Measurements from ENCODE around the gene AKR1B15. TPM values are rescaled to one million over a fixed set of nuclear protein-coding genes. Genes with fewer than 3 reads are reported as not detected.
A peak's percentile ranks its signal among the peaks of the same experiment; 100 is the strongest.

Gene AKR1B15
- total RNA-seq, 3 donors from 2014 or later = 0.33 to 5.6 (median 3.5) TPM

DNA sequence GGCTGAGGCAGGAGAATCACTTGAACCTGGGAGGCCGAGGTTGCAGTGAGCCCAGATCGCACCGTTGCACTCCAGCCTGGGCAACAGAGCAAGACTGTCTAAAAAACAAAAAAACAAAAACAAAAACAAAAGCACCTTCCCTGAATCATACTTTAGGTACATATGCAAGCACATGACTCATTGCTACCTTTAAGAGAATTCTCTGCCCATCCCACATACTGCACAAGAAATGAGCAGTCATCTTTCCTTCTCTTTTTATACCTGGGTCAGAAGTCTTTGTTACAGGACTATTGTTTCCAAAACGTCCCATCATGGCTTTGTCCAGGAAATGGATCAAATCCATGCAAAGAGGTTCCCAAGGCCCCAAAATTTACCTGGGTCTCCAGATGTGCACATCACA, 43.1 kb upstream of the AKR1B15 start:
- no peak overlapping the region for H3K4me3 ChIP-seq
- TF ChIP-seq POLR2AphosphoS5 (IDR thresholded peaks at IDR 0.05) = no peak
- TF ChIP-seq POLR2A (IDR thresholded peaks at IDR 0.05) = no peak
- TF ChIP-seq, protein P1, sequence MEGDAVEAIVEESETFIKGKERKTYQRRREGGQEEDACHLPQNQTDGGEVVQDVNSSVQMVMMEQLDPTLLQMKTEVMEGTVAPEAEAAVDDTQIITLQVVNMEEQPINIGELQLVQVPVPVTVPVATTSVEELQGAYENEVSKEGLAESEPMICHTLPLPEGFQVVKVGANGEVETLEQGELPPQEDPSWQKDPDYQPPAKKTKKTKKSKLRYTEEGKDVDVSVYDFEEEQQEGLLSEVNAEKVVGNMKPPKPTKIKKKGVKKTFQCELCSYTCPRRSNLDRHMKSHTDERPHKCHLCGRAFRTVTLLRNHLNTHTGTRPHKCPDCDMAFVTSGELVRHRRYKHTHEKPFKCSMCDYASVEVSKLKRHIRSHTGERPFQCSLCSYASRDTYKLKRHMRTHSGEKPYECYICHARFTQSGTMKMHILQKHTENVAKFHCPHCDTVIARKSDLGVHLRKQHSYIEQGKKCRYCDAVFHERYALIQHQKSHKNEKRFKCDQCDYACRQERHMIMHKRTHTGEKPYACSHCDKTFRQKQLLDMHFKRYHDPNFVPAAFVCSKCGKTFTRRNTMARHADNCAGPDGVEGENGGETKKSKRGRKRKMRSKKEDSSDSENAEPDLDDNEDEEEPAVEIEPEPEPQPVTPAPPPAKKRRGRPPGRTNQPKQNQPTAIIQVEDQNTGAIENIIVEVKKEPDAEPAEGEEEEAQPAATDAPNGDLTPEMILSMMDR (IDR thresholded peaks at IDR 0.05) = no peak
- no peaks in the 10 kb centered on the region for H3K36me3 ChIP-seq
- H3K27ac ChIP-seq = no peak overlapping the region
- intact Hi-C loops (cut with DNase I; ENCODE audit: low total_unique reads) = no loop called here
- H3K9me3 ChIP-seq = no peaks in the 10 kb centered on the region
- no peak for DNase-seq (ENCODE audit: low spot score in 2 of 2)
- no peaks in the 10 kb centered on the region for H3K4me1 ChIP-seq
- no peaks in the 10 kb centered on the region for H3K27me3 ChIP-seq

DNA sequence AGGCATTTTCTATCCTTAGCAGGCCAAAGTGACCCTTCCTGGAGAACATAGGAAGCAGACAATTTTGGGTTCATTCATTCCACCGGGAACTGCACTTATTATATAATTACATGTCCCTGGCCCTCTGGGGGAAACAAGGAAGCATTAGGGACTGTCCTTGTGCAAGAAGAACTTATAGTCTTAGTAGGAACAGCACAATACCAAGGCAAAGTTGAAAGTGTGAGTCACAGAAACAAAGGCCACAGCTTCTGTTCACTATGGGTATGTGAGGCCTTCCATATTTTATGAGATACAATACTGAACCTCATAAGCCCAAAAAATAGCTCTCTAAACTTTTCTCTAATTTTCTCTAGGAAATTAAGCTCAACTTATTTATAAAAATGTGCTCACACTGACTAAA, 39.9 kb upstream of the AKR1B15 start:
- no peak overlapping the region for H3K4me3 ChIP-seq
- TF ChIP-seq, protein P1 (IDR thresholded peaks at IDR 0.05) = no peak
- no peak for TF ChIP-seq POLR2A (IDR thresholded peaks at IDR 0.05)
- TF ChIP-seq POLR2AphosphoS5 (IDR thresholded peaks at IDR 0.05) = no peak

DNA sequence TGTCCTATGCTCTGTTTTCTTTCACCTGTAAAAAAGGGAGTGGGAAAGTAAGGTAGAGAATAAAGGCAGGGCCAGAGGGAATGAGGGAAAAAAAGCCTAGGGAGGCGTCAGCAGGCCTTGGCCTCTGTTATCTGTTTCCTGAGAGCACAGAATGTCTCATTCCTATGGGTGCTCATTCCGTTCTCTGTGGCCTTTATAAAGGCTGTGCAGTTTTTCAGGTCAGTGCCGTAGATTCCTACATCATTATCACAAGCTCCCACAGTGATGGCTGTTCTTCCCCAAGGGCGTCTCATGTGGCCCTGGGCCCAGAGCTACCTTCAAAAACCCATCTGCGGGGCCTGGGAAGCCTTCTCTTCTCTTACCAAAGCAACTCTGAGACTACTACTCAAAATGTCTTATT, 38.3 kb upstream of the AKR1B15 start:
- Histone ChIP-seq H3K27me3 (no peaks in the 10 kb centered on the region), H3K4me1 (no peaks in the 10 kb centered on the region), H3K9me3 (no peaks in the 10 kb centered on the region), H3K36me3 (no peaks in the 10 kb centered on the region), H3K27ac (no peak overlapping the region), H3K4me3 (no peak overlapping the region)
- no peak for DNase-seq (ENCODE audit: low spot score in 2 of 2)
- TF ChIP-seq POLR2A (IDR thresholded peaks at IDR 0.05) (no peak), POLR2AphosphoS5 (IDR thresholded peaks at IDR 0.05) (no peak)
- TF ChIP-seq, protein P1 (IDR thresholded peaks at IDR 0.05) = no peak
- intact Hi-C loops (cut with DNase I; ENCODE audit: low total_unique reads) = loop anchor here (10.0 kb wide), 1 partner anchor 76 kb away; no protein-coding TSS in a partner anchor

More for the DNA sequence above, 39.9 kb upstream of the AKR1B15 start:
- no peaks in the 10 kb centered on the region for H3K4me1 ChIP-seq
- no peaks in the 10 kb centered on the region for H3K27me3 ChIP-seq
- H3K27ac ChIP-seq = no peak overlapping the region
- H3K9me3 ChIP-seq = no peaks in the 10 kb centered on the region
- intact Hi-C loops (cut with DNase I; ENCODE audit: low total_unique reads) = no loop called here
- H3K36me3 ChIP-seq = no peaks in the 10 kb centered on the region
- DNase-seq (ENCODE audit: low spot score in 2 of 2) = no peak

DNA sequence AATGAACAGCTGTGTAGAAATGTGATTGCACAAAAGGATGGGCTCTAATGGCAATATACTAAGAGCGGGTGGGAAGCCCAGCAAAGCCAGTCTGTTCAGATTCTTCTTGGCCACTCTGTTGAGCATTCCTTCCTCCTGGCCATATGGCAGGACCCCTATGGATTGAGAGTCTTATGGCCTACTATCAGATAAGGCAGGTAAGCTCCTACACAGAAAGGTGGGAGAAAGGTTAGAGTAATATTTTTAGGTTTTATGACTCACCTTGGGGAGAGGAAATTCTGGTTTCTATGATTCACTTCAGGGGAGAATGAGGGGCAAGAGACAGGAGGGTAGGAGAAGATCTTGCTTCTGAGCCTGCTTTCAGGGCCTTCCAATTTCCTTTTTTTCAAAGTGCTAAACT, 36.6 kb upstream of the AKR1B15 start:
- TF ChIP-seq, protein P1 (IDR thresholded peaks at IDR 0.05) = no peak
- no peak for TF ChIP-seq POLR2AphosphoS5 (IDR thresholded peaks at IDR 0.05)
- TF ChIP-seq POLR2A (IDR thresholded peaks at IDR 0.05) = no peak
- Histone ChIP-seq H3K27me3 (no peaks in the 10 kb centered on the region), H3K9me3 (no peaks in the 10 kb centered on the region), H3K27ac (no peak overlapping the region), H3K4me1 (no peaks in the 10 kb centered on the region), H3K36me3 (no peaks in the 10 kb centered on the region), H3K4me3 (no peak overlapping the region)
- intact Hi-C loops (cut with DNase I; ENCODE audit: low total_unique reads) = loop anchor here (10.0 kb wide), 1 partner anchor 77 kb away; no protein-coding TSS in a partner anchor
- DNase-seq (ENCODE audit: low spot score in 2 of 2) = no peak

DNA sequence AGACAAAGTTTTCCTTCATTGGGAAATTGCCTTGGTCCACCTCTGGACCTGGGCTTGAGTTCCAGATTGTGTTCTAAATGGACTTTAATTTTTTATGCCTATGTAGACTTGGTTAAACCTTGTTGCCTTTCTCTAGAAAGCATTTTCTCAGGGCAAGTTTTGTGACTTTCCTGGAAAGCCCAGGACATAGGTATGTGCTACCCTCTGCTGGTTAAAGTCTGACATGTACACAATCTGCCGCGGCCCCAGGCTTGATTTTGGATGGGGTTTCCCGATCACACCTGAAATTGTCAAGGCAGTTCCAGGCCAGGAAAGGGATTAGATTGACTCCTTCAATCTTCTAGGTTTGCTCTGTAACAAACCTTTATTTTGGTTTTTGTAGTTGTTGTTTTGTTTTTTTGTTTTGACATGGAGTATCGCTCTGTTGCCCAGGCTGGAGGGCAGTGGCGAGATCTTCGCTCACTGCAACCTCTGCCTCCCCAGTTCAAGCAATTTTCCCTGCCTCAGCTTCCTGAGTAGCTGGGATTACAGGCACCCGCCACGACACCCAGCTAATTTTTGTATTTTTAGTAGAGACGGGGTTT, 35.6 kb upstream of the AKR1B15 start:
- Histone ChIP-seq H3K36me3 (no peaks in the 10 kb centered on the region), H3K4me1 (no peaks in the 10 kb centered on the region), H3K27ac (no peak overlapping the region), H3K4me3 (no peak overlapping the region), H3K27me3 (no peaks in the 10 kb centered on the region), H3K9me3 (no peaks in the 10 kb centered on the region)
- TF ChIP-seq, protein P1 (IDR thresholded peaks at IDR 0.05) = peak; percentile 38 to 65 (median 62)
- TF ChIP-seq POLR2AphosphoS5 (IDR thresholded peaks at IDR 0.05) (no peak), POLR2A (IDR thresholded peaks at IDR 0.05) (no peak)
- intact Hi-C loops (cut with DNase I; ENCODE audit: low total_unique reads) = loop anchor here (10.0 kb wide), 1 partner anchor 78 kb away; no protein-coding TSS in a partner anchor
- no peak for DNase-seq (ENCODE audit: low spot score in 2 of 2)
